ENCODE measurements around the gene SLC51A. TPM values are rescaled to one million over a fixed set of nuclear protein-coding genes. Genes with fewer than 3 reads are reported as not detected.

Gene SLC51A
- total RNA-seq, 4 donors from 2014 or later: not detected

DNA sequence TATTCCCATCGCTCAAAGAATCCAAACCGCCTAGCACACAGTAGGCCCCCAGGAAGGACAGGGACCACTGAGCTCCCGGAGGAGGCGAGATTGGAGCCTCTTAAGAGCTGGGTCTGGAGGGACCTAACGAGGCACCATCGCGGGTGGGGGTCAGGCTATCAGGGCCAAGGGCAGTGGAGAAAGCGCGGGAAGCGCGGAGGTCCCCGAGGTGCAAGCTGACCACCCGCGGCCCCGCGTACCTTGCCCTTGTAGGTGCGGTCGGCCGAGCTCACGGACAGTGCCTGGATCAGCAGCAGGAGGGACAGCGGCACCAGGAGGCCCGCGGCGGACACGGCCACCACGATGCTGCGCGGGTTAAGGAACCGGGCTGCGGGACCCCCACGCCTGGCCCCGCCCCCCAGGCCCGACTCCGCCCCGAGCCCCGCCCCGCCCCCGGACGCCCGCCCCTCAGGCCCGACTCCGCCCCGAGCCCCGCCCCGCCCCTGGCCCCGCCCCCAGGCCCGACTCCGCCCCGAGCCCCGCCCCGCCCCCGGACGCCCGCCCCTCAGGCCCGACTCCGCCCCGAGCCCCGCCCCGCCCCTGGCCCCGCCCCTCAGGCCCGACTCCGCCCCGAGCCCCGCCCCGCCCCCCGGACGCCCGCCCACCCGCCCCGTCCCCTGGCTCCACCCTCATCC is 9.0 kb upstream of the SLC51A start:
- no peak for TF ChIP-seq CTCF (IDR thresholded peaks at IDR 0.05; ENCODE audit: low read depth)

DNA sequence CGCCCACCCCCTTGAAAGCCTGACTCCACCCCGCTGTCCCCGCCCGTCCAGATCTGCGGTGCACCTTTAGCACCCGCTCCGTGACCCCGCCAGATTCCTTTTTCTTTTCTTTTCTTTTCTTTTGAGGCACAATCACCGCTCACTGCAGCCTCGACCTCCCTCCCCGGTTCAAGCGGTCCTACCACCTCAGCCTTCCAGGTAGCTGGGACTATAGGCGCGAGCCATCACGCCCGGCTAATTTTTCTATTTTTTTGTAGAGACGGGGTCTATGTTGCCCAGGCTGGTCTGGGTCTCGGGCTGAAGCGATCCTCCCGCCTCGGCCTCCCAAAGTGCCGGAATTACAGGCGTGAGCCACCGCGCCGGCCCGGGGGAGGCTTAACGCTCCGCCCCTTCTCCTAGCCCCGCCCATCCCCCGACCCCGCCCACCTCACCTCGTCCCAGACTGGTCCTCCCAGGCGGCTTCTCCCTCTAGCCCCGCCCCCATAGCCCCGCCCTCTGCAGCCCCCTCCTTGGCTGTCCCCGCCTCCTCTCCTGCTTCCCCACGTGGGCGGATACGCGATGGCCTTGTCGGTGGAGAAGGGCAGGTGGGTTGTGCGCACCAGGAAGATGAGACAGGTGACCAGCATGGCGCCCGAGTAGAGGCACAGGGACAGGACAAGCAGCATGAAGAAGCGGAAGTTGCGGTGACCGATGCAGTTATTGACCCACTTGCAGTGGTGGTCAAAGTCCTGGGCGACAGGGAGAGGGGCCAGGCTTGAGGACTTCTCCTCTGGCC is 8.3 kb upstream of the SLC51A start:
- TF ChIP-seq CTCF (IDR thresholded peaks at IDR 0.05; ENCODE audit: low read depth): no peak

DNA sequence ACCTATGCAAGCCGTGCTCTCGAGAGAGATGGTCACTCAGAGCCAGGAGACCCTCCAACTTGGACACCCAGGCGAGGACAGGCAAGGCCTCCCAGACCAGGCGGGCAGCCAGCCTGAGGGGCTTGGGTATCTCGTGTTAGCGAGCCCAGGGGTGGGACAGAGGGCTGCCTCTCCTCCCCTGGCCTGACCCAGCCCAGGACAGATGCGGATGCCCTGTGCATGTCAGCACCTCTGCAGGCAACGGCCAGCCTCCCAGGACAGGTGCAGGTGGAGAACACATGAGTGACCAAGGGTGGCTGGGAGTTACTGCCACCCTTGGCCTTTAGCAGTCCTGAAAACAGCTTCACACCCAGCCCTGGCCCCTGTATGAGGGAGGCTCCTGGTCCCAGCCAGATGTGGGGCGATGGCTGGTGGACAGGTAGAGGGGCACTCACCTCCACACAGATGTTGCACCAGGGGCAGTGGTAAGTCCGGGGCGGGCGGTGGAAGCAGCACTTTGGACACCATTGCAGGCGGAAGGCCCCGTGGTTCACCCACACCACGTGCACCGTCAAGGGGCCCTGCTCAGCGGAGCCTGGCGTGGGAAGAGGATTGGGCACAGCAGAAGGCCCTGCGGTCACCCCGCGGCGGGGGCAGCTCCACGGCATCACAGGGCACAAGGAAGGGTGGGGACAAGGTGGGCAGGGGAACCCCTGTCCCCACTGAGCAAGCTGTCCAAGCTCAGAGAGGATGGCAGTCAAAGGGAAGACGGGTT is 7.2 kb upstream of the SLC51A start:
- no peak for TF ChIP-seq CTCF (IDR thresholded peaks at IDR 0.05; ENCODE audit: low read depth)

GRCh38 chr3:196210673-196211556 is 5.4 kb upstream of the SLC51A start, which contains the start of gene ZDHHC19:
Gene ZDHHC19 (minus strand): TSS chr3:196211400. CDS start chr3:196211315, 85 bp downstream.
- TF ChIP-seq CTCF (IDR thresholded peaks at IDR 0.05; ENCODE audit: low read depth): no peak

GRCh38 chr3:196214783-196215441 is 1.4 kb upstream of the SLC51A start:
- TF ChIP-seq CTCF (IDR thresholded peaks at IDR 0.05; ENCODE audit: low read depth): no peak

- no peak for TF ChIP-seq CTCF (IDR thresholded peaks at IDR 0.05; ENCODE audit: low read depth)
Observed at GRCh38 chr3:196215493-196216020, 777 bp upstream of the SLC51A start.
